Skin of body (tissue), 2 donors: ENCODE data around the gene IQGAP1. TPM values are rescaled to one million over a fixed set of nuclear protein-coding genes. Genes with fewer than 3 reads are reported as not detected.
"Not testable (repeated sequence)": the region's sequence is repeated elsewhere in the genome, so short reads cannot be mapped to it uniquely, and the experiment has no call there.

Source experiments
- DNase-seq: peaks from one replicate; lab custom pipeline; 2025; lab: John Stamatoyannopoulos, UW
- total RNA-seq: library from RNA; depleted of rRNA; stranded (reverse); fragments of >200 nt; gene quantifications from one replicate; pipeline ENCODE4 v1.2.3, GENCODE V29; 2014

IQGAP1 gene
- total RNA-seq, 1 donor from 2014 or later, result 224 TPM

GRCh38 chr15:90407871-90408317, 19.9 kb downstream of the IQGAP1 start:
- no peak for DNase-seq

GRCh38 chr15:90408657-90409056, 20.6 kb downstream of the IQGAP1 start:
- no peak for DNase-seq

- not testable (repeated sequence) for DNase-seq
Measured at GRCh38 chr15:90409587-90409986, 21.5 kb downstream of the IQGAP1 start.

- DNase-seq, result not testable (repeated sequence)
Measured at GRCh38 chr15:90410316-90410715, 22.3 kb downstream of the IQGAP1 start.

- no peak for DNase-seq
Measured at GRCh38 chr15:90411176-90411575, 23.1 kb downstream of the IQGAP1 start.

GRCh38 chr15:90412356-90413194, 24.5 kb downstream of the IQGAP1 start:
- peak; percentile 70 for DNase-seq

- no peak for DNase-seq
Measured at GRCh38 chr15:90413411-90414379, 25.7 kb downstream of the IQGAP1 start.

GRCh38 chr15:90414408-90415028, 26.5 kb downstream of the IQGAP1 start:
- no peak for DNase-seq

GRCh38 chr15:90416052-90416451, 28.0 kb downstream of the IQGAP1 start:
- DNase-seq, result not testable (repeated sequence)

- no peak for DNase-seq
Measured at GRCh38 chr15:90418627-90419026, 30.6 kb downstream of the IQGAP1 start.

GRCh38 chr15:90419206-90419605, 31.2 kb downstream of the IQGAP1 start:
- DNase-seq, result no peak

GRCh38 chr15:90419738-90420406, 31.8 kb downstream of the IQGAP1 start:
- no peak for DNase-seq

- DNase-seq, result no peak
Measured at GRCh38 chr15:90420451-90420850, 32.4 kb downstream of the IQGAP1 start.

- no peak for DNase-seq
Measured at GRCh38 chr15:90421527-90421926, 33.5 kb downstream of the IQGAP1 start.

- no peak for DNase-seq
Measured at GRCh38 chr15:90422043-90422442, 34.0 kb downstream of the IQGAP1 start.

- DNase-seq, result no peak
Measured at GRCh38 chr15:90422936-90423335, 34.9 kb downstream of the IQGAP1 start.

GRCh38 chr15:90423801-90424319, 35.8 kb downstream of the IQGAP1 start:
- DNase-seq, result no peak

- DNase-seq, result no peak
Measured at GRCh38 chr15:90425726-90426346, 37.8 kb downstream of the IQGAP1 start.

GRCh38 chr15:90427185-90427584, 39.1 kb downstream of the IQGAP1 start:
- DNase-seq, result no peak

- DNase-seq, result no peak
Measured at GRCh38 chr15:90432253-90432652, 44.2 kb downstream of the IQGAP1 start.
